Left ventricle myocardium superior (tissue), 1 donor: ENCODE results near the gene ZNF668. TPM values are rescaled to one million over a fixed set of nuclear protein-coding genes. Genes with fewer than 3 reads are reported as not detected.

Experiments used
- ATAC-seq: fragments of 200-7000 bp; cut with Tn5 transposase; one replicate; pipeline ENCODE4 v1.9.1; 2020; ENCODE audit warnings: mild to moderate bottlenecking, moderate library complexity
- DNase-seq: peaks from one replicate; pipeline ENCODE4 v3.0.0-alpha.2; 2020
- intact Hi-C: fragments of 100-400 bp; cut with micrococcal nuclease; formaldehyde crosslinking; loops from one replicate; pipeline ENCODE4 v1.11.0; 2022
- total RNA-seq: library from RNA; stranded (reverse); fragmentation: NEBNext Ultra II Directional; extraction: Animal tissue kit (Norgen Biotek cat#: 25700); gene quantifications from one replicate; pipeline ENCODE4 v1.2.1, GENCODE V29; 2021
- donor health status: DM: no; HTN: yes; CAD: no; lungs with severe emphysema.

ZNF668 gene
- total RNA-seq, 1 donor from 2014 or later: 3.9 TPM

DNA sequence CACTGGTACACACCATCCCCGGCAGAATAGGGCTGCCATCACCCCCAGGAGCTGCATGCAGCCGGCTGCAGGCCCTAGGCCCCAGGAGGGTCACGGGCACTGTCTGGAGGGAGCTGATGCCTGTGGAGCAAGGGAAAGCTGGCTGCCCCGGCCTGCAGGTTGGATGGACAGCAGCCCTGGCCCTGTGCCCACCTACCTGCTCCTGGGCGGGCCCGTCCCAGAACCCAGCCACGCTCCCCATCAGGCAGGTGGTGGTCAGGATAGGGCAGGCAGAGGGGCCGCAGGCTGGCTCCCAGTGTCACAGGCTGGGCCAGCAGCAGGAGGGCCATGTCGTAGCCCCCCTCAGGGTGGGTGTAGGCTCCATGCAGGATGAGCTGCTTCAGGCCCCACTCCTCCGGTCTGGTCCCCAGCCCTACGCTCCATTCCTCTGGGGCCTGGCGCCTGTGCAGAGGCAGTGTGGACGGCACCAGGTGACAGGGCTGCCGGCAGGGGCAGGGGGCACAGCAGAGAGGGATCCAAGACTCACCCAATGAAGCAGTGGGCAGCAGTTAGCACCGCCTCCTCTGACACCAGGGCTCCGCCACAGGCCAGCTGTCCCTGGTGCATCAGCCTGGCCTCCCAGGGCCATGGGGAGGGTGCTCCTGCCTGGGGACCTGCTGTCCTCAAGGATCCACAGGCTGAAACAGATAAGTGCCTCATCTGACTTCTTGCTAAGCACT lies 10.7 kb upstream of the ZNF668 start:
- ATAC-seq: no peak
- intact Hi-C loops: no loop called here
- no peak for DNase-seq

DNA sequence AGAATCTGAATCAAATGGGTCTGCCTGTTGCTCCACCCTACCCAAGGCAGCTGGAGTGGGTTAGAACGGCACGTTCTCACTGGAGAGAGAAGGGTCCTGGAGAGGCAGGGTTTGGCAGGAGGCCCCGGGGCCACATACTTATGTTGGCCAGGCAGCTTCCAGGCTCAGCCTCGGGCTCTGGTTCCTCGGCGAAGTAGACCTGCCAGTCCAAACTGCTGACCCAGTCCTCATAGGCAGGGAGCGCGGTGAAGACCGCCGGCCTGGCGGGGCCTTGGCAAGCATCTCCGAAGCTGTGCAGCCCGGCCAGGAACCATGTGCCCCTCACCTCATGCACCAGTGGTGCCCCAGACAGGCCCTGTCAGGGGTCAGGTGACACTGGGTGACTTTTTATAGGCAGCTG lies 9.9 kb upstream of the ZNF668 start:
- DNase-seq: no peak
- no peak for ATAC-seq
- intact Hi-C loops: no loop called here

DNA sequence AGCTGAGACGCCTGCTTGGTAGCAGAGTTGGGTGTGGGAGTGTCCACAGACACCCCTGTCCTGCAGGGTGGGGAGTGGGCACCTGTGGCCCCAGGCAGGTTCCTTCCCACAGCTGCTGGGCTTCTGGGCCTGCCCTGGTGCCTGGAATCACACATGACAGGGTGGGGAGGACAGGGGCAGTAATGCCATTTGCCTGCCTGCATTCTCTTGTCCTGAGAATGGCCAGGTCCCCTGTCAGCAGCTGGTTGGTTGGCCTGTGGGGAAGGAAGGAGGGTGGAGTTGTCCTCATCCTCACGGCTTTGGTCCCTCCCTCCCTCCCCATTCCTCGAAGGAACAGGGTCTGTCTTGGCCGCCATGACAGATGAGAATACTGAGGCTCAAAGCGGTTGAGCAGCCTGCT lies 9.5 kb upstream of the ZNF668 start:
- ATAC-seq: no peak

GRCh38 chr16:31083081-31083480 lies 9.0 kb upstream of the ZNF668 start:
- intact Hi-C loops: no loop called here
- ATAC-seq (no peak), DNase-seq (no peak)

More for the DNA sequence above, 9.5 kb upstream of the ZNF668 start:
- intact Hi-C loops: no loop called here
- DNase-seq: no peak

- intact Hi-C loops: no loop called here
- DNase-seq: no peak
- no peak for ATAC-seq
Observed at GRCh38 chr16:31082368-31083045, 8.5 kb upstream of the ZNF668 start.

GRCh38 chr16:31081428-31082351 lies 7.7 kb upstream of the ZNF668 start:
- intact Hi-C loops: no loop called here
- ATAC-seq (no peak), DNase-seq (no peak)

GRCh38 chr16:31080756-31081419 lies 6.8 kb upstream of the ZNF668 start:
- DNase-seq (no peak), ATAC-seq (no peak)
- intact Hi-C loops: no loop called here

- DNase-seq (no peak), ATAC-seq (no peak)
- intact Hi-C loops: no loop called here
Observed at GRCh38 chr16:31080035-31080629, 6.1 kb upstream of the ZNF668 start.

DNA sequence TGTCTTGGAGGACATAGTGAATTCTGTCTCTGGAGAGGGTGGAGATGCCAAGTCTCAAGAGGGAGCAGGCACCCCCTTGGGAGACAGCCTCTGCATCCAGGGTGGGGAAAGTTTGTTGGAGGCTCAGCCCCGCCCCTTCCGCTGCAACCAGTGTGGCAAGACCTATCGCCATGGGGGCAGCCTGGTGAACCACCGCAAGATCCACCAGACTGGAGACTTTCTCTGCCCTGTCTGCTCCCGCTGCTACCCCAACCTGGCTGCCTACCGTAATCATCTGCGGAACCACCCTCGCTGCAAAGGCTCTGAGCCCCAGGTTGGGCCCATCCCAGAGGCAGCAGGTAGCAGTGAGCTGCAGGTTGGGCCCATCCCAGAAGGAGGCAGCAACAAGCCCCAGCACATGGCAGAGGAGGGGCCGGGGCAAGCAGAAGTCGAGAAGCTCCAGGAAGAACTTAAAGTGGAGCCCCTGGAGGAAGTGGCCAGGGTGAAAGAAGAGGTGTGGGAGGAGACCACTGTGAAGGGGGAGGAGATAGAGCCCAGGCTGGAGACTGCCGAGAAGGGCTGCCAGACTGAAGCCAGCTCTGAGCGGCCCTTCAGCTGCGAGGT lies 5.4 kb upstream of the ZNF668 start:
- intact Hi-C loops: no loop called here
- ATAC-seq (no peak), DNase-seq (no peak)

- ATAC-seq (no peak), DNase-seq (no peak)
- intact Hi-C loops: no loop called here
Observed at GRCh38 chr16:31078597-31079341, 4.7 kb upstream of the ZNF668 start.

DNA sequence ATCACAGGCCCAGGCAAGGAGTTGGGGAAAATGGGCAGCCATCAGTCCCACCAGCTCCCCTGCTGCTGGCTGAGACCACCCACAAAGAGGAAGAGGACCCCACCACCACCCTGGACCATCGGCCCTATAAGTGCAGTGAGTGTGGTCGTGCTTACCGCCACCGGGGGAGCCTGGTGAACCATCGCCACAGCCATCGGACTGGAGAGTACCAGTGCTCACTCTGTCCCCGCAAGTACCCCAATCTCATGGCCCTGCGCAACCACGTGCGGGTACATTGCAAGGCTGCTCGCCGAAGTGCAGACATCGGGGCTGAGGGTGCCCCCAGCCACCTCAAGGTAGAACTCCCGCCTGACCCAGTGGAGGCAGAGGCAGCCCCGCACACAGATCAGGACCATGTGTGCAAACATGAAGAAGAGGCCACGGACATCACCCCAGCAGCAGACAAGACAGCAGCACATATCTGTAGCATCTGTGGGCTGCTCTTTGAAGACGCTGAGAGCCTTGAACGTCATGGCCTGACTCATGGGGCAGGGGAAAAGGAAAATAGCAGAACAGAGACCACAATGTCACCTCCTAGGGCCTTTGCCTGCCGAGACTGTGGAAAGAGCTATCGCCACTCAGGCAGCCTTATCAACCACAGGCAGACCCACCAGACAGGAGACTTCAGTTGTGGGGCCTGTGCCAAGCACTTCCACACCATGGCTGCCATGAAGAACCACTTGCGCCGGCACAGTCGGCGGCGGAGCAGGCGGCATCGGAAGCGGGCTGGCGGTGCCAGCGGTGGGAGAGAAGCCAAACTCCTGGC lies 3.8 kb upstream of the ZNF668 start:
- ATAC-seq (no peak), DNase-seq (no peak)
- intact Hi-C loops: no loop called here

DNA sequence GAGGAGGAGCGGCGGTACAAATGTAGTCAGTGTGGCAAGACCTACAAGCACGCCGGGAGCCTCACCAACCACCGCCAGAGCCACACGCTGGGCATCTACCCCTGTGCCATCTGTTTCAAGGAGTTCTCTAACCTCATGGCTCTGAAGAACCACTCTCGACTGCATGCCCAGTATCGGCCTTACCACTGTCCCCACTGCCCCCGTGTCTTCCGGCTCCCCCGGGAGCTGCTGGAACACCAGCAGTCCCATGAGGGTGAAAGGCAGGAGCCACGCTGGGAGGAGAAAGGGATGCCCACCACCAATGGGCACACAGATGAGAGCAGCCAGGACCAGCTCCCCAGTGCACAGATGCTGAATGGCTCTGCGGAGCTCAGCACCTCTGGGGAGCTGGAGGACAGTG lies 3.0 kb upstream of the ZNF668 start:
- DNase-seq (no peak), ATAC-seq (no peak)
- intact Hi-C loops: no loop called here

- intact Hi-C loops: no loop called here
- ATAC-seq: no peak
- no peak for DNase-seq
Observed at GRCh38 chr16:31076319-31076718, 2.3 kb upstream of the ZNF668 start.

DNA sequence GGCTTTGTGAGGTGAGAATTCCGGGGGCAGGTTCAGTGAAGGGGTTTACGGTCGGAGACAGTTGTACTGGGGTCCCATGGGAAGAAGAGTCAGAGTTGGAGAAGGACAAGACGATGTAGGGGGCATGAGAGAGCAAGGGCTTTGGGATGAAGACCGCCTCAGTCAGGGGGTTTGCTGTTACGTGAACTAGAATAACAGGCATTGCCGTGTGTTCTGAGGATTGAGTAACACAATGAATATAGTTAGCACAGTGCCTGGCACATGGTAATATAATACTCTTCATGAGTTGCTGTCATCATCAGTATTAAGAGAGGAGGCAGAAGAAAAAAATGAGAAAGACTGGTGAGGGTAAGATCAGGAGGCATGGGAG lies 759 bp upstream of the ZNF668 start:
- DNase-seq: no peak
- ATAC-seq: no peak
- intact Hi-C loops: no loop called here

GRCh38 chr16:31073142-31073969 lies 684 bp downstream of the ZNF668 start:
- intact Hi-C loops: no loop called here
- ATAC-seq: peak; percentile 91
- peak; percentile 94 for DNase-seq

DNA sequence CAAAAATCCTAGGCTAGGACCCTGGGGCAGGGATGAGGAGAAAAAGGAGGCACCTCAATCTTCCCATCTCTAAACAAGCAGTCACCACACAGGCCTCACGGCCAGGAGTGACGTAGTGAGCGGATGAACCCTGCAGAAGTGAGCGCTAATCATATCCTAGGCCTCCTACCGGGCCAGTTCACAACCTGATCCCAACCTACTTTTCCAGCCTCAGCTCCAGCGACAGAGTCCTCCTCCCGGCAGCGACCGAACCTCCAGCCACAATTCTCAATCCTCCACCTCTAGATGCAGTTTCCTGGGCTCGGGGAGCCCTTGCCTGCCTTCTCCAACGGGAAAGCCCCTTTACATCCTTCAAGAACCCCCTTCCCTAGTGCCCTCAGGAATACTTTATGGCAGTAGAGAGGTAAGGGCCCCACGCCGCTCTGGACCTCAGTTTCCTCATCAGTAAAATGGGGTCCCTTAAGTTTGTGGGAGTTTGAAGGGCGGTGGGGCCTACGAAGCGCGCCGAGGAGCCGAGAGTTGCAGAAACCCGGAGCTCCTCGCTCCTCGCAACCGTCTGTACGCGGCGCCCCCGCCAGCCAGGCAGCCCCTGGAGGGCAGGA lies 1.4 kb downstream of the ZNF668 start:
- no peak for DNase-seq
- intact Hi-C loops: no loop called here
- ATAC-seq: no peak
